B cell (primary cell): Measurements from ENCODE around the gene FBXO10. TPM values are rescaled to one million over a fixed set of nuclear protein-coding genes. Genes with fewer than 3 reads are reported as not detected.

Experiments
- ATAC-seq: fragments of 200-7000 bp; cut with Tn5 transposase; one replicate; pipeline ENCODE4 v1.10.0; 2021; ENCODE audit warnings: low read depth, mild to moderate bottlenecking, moderate number of reproducible peaks, moderate library complexity
- CTCF ChIA-PET: fragments of 350-600 bp; sonication (Branson Sonifier 250); formaldehyde crosslinking; loops from one replicate; lab custom pipeline; 2021; ENCODE audit warnings: antibody characterized with exemption, inconsistent platforms; lab: Charles Lee
- POLR2A ChIA-PET: fragments of 350-600 bp; sonication (Branson Sonifier 250); formaldehyde crosslinking; loops from one replicate; lab custom pipeline; 2021; ENCODE audit warnings: antibody characterized with exemption; lab: Charles Lee
- DNase-seq: peaks from one replicate; pipeline ENCODE4 v3.0.0; 2013
- H2AFZ ChIP-seq: 2 replicates; pipeline ENCODE4 v1.6.1; 2012; ENCODE audit warnings: mild to moderate bottlenecking, low read depth, low read length; ENCODE audit not compliant: insufficient read depth, poor library complexity, severe bottlenecking
- H3K27ac ChIP-seq, 2 donors: 1 replicate in 1 of 2; 2 replicates in 1 of 2; pipeline ENCODE4 v1.5.1; 2012 to 2013; ENCODE audit warnings: low read length in 2 of 2, mild to moderate bottlenecking in 2 of 2, moderate library complexity in 1 of 2
- H3K27me3 ChIP-seq, 4 experiments: fragments of 200-600 bp in 1 of 4; sonication (generic) in 1 of 4; replicated peaks in 1 of 4; 1 replicate in 2 of 4; 2 replicates in 2 of 4; pipeline versions ENCODE4 v1.6.1 to v1.7.0; 2013 to 2016; ENCODE audit warnings: low read length in 3 of 4, mild to moderate bottlenecking in 2 of 4, mixed read lengths in 1 of 4, moderate library complexity in 1 of 4; ENCODE audit not compliant: insufficient read depth in 4 of 4, control insufficient read depth in 3 of 4; ENCODE audit errors: control extremely low read depth in 1 of 4
- H3K36me3 ChIP-seq, 2 experiments: replicated peaks in 1 of 2; 1 replicate in 1 of 2; 2 replicates in 1 of 2; pipeline versions ENCODE4 v1.6.1 to v1.7.1; 2013; ENCODE audit warnings: low read length in 1 of 2; ENCODE audit not compliant: insufficient read depth in 2 of 2, control insufficient read depth in 1 of 2; ENCODE audit errors: control extremely low read depth in 1 of 2, extremely low read depth in 1 of 2
- H3K4me1 ChIP-seq, 2 donors: fragments of 200-600 bp in 1 of 2; sonication (generic) in 1 of 2; 1 replicate in 1 of 2; 2 replicates in 1 of 2; pipeline versions ENCODE4 v1.5.1 to v1.6.1; 2013 to 2017; ENCODE audit warnings: low read length in 2 of 2; ENCODE audit not compliant: control insufficient read depth in 2 of 2, insufficient read depth in 2 of 2
- H3K4me2 ChIP-seq: replicated peaks from 2 replicates; pipeline ENCODE3; 2012; ENCODE audit warnings: mild to moderate bottlenecking, low read depth, low read length; ENCODE audit not compliant: poor library complexity, severe bottlenecking
- H3K4me3 ChIP-seq, 5 experiments: fragments of 200-600 bp in 1 of 5; sonication (generic) in 1 of 5; 1 replicate in 3 of 5; 2 replicates in 2 of 5; pipeline versions ENCODE4 v1.5.1 to v1.7.0; 2011 to 2016; ENCODE audit warnings: low read length in 4 of 5, mild to moderate bottlenecking in 4 of 5, low read depth in 2 of 5, control low read depth in 1 of 5, moderate library complexity in 1 of 5; ENCODE audit not compliant: insufficient read depth in 1 of 5; ENCODE audit errors: control extremely low read depth in 1 of 5, extremely low read depth in 1 of 5
- H3K79me2 ChIP-seq: fragments of 200-600 bp; sonication (generic); one replicate; pipeline ENCODE4 v1.6.0; 2016; ENCODE audit warnings: low read length; ENCODE audit not compliant: control insufficient read depth, insufficient read depth
- H3K9ac ChIP-seq: fragments of 200-600 bp; sonication (generic); 2 replicates; pipeline ENCODE4 v1.6.1; 2017; ENCODE audit warnings: mild to moderate bottlenecking, low read length, moderate library complexity
- H3K9me3 ChIP-seq, 3 donors: one replicate each; pipeline versions ENCODE4 v1.6.1 to v1.7.1; 2013; ENCODE audit warnings: low read length in 2 of 3; ENCODE audit not compliant: control insufficient read depth in 2 of 3, insufficient read depth in 1 of 3; ENCODE audit errors: control extremely low read depth in 1 of 3
- H4K20me1 ChIP-seq: 2 replicates; pipeline ENCODE4 v1.6.0; 2012; ENCODE audit warnings: mild to moderate bottlenecking, low read length; ENCODE audit not compliant: insufficient read depth, control insufficient read depth, poor library complexity, severe bottlenecking
- H3K27ac Mint-ChIP-seq: one replicate; pipeline ENCODE4 v1.8.0; 2021; ENCODE audit warnings: mixed read lengths
- H3K27me3 Mint-ChIP-seq: one replicate; pipeline ENCODE4 v1.8.0; 2021; ENCODE audit warnings: mixed read lengths
- H3K4me1 Mint-ChIP-seq: one replicate; pipeline ENCODE4 v1.8.0; 2021; ENCODE audit warnings: mixed read lengths
- H3K4me3 Mint-ChIP-seq: one replicate; pipeline ENCODE4 v1.8.0; 2021; ENCODE audit warnings: mixed read lengths
- H3K9me3 Mint-ChIP-seq: one replicate; pipeline ENCODE4 v1.8.0; 2022; ENCODE audit warnings: mixed read lengths; ENCODE audit not compliant: insufficient read depth
- EZH2 ChIP-seq: IDR thresholded peaks from 2 replicates; pipeline ENCODE4 v1.6.1; 2012; ENCODE audit warnings: borderline replicate concordance, low read depth, mild to moderate bottlenecking, moderate library complexity, low read length; ENCODE audit not compliant: insufficient read depth, poor library complexity, severe bottlenecking
- WGBS: methylation state at CpG from one replicate; pipeline ENCODE4 v1.1.5; 2013; ENCODE audit warnings: missing lambda C conversion rate; ENCODE audit not compliant: insufficient coverage; 5-methylcytosine and 5-hydroxymethylcytosine counted together
- intact Hi-C: fragments of 100-400 bp; cut with micrococcal nuclease; formaldehyde crosslinking; loops from one replicate; pipeline ENCODE4 v1.10.0; 2022
- polyA minus RNA-seq: library from RNA; depleted of rRNA, polyadenylated mRNA; stranded (reverse); fragments of >200 nt; gene quantifications from 2 replicates; pipeline ENCODE4 v1.2.3, GENCODE V29; 2012
- polyA plus RNA-seq: library from polyadenylated mRNA; depleted of rRNA; stranded (reverse); fragments of >200 nt; gene quantifications from 2 replicates; pipeline ENCODE4 v1.2.3, GENCODE V29; 2012
- total RNA-seq, 2 donors: library from RNA; stranded (reverse); fragments of 120-200 nt in 1 of 2; gene quantifications; 1 replicate in 1 of 2; 2 replicates in 1 of 2; pipeline versions ENCODE4 v1.2.3 to v1.2.4, GENCODE V29; 2013 to 2022
- TF ChIP-seq, protein P1 (sequence below): fragments of 200-600 bp; IDR thresholded peaks from one replicate; pipeline ENCODE4 v1.8.0; 2022; ENCODE audit warnings: antibody characterized with exemption, mild to moderate bottlenecking

FBXO10 gene, protein sequence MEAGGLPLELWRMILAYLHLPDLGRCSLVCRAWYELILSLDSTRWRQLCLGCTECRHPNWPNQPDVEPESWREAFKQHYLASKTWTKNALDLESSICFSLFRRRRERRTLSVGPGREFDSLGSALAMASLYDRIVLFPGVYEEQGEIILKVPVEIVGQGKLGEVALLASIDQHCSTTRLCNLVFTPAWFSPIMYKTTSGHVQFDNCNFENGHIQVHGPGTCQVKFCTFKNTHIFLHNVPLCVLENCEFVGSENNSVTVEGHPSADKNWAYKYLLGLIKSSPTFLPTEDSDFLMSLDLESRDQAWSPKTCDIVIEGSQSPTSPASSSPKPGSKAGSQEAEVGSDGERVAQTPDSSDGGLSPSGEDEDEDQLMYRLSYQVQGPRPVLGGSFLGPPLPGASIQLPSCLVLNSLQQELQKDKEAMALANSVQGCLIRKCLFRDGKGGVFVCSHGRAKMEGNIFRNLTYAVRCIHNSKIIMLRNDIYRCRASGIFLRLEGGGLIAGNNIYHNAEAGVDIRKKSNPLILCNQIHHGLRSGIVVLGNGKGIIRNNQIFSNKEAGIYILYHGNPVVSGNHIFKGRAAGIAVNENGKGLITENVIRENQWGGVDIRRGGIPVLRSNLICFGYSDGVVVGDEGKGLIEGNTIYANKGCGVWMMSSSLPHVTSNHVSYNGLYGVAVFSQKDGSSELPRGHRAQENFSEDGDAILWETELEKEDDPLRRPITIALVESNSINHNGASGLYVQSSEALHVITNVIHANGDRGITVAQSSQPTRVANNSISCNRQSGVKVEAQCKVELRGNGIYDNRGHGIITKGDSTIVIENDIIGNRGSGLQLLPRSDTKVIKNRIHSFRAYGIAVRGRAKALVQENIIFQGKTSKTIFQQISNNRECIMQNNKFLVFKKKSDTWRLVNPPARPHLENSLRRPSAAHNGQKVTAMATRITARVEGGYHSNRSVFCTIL
- total RNA-seq (67.3 and 68.0 TPM in 2 replicates), polyA plus RNA-seq (12.3 and 18.6 TPM in 2 replicates), polyA minus RNA-seq (27.6 and 39.4 TPM in 2 replicates)
- total RNA-seq (2013), result 19.8 TPM

DNA sequence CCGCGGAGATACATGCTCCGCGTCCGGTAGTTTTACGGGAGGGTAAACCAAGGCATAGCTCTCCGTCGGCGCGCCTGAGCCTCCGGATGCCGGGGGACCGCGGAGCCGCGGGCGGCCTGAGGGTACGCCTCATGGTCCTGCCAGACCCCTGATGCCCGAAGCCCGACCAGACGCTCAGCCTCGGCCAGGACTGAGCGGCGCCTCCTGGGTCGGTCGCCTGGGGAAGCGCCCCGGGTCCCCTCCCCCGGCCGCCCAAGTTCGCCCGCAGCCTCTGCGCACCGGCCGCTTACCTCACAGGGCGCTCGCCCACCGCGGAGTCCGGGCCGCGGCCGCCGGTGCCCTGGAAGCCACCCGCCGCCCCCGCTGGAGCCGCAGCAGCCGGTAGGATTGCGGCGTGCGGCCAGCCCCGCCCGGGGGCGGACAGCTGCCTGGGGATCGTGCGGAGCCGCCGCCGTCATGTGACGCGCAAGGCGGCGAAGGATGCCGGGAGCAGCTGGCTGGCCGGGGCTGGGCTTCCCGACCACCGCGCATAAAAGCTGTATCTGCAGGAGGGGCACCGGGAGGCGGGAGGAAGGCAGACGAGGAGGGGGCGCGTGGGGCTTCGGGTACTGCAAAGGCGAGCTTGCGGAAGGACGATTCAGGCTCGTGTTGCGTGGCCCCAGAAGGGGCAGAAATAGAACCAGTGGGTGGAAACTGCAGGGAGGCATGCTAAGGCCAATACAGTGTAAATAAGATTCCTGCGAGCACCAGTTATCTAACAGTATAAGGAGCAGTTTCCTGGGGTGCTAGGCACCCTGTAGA is at the start of gene FBXO10:
Gene FBXO10 (minus strand): TSS at position 460 of the 801 bp plus-strand sequence. CDS start 34,612 bp downstream, outside the sequence.
- Histone ChIP-seq H3K9me3 (no peaks in the 10 kb centered on the region), H3K27ac (peak within 1 kb of the TSS; percentile 81 to 86), H3K4me2 (peak within 1 kb of the TSS; percentile 96), H2AFZ (peak within 1 kb of the TSS; percentile 83), H3K4me3 (peak within 1 kb of the TSS; percentile 64 to 95 (median 92)), H3K79me2 (peaks cover 27% of the 10 kb centered on the region), H3K36me3 (peaks cover 0 to 2% of the 10 kb centered on the region in 2 experiments), H3K27me3 (no peaks in the 10 kb centered on the region), H4K20me1 (no peaks in the 10 kb centered on the region), H3K9ac (peak within 1 kb of the TSS; percentile 93), H3K4me1 (peaks cover 17 to 27% of the 10 kb centered on the region in 2 donors)
- no peaks in the 10 kb centered on the region for H3K9me3 Mint-ChIP-seq
- TF ChIP-seq, protein P1, sequence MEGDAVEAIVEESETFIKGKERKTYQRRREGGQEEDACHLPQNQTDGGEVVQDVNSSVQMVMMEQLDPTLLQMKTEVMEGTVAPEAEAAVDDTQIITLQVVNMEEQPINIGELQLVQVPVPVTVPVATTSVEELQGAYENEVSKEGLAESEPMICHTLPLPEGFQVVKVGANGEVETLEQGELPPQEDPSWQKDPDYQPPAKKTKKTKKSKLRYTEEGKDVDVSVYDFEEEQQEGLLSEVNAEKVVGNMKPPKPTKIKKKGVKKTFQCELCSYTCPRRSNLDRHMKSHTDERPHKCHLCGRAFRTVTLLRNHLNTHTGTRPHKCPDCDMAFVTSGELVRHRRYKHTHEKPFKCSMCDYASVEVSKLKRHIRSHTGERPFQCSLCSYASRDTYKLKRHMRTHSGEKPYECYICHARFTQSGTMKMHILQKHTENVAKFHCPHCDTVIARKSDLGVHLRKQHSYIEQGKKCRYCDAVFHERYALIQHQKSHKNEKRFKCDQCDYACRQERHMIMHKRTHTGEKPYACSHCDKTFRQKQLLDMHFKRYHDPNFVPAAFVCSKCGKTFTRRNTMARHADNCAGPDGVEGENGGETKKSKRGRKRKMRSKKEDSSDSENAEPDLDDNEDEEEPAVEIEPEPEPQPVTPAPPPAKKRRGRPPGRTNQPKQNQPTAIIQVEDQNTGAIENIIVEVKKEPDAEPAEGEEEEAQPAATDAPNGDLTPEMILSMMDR, result no peak
- TF ChIP-seq EZH2, result no peak
- WGBS, result under 1% methylated on average over 81 of the region's 81 CpGs
- peak; percentile 75 for DNase-seq
- intact Hi-C loops, result loop anchor here (1.0 to 5.0 kb wide), 6 partner anchors 11 to 326 kb away; partner anchors contain the start of genes SLC25A51, TOMM5, TRMT10B and ZBTB5
- peak within 1 kb of the TSS; percentile 98 for H3K4me3 Mint-ChIP-seq
- peak; percentile 73 for ATAC-seq
- H3K4me1 Mint-ChIP-seq, result peaks cover 56% of the 10 kb centered on the region
- CTCF ChIA-PET, result interaction anchor here (0.6 to 10.8 kb wide), 7 partner anchors 10 to 237 kb away, joined by 3 to 101 read pairs (median 3); partner anchors contain the start of gene TOMM5
- H3K27me3 Mint-ChIP-seq, result no peaks in the 10 kb centered on the region
- POLR2A ChIA-PET, result interaction anchor here (0.6 to 2.4 kb wide), 11 partner anchors 10 to 810 kb away, joined by 3 to 20 read pairs (median 4); partner anchors contain the start of genes POLR1E and TOMM5
- H3K27ac Mint-ChIP-seq, result peak within 1 kb of the TSS; percentile 96
